PC-9 (cell line): ENCODE measurements around the gene GABRG3. TPM values are rescaled to one million over a fixed set of nuclear protein-coding genes. Genes with fewer than 3 reads are reported as not detected.

ENCODE experiments used
- BruUV-seq: library from RNA; stranded (reverse); fragments of 400-500 nt; replicated peaks from 2 replicates; lab custom pipeline; 2021; lab: Mats Ljungman, UMichigan
- CTCF ChIA-PET: fragments of 300-600 bp; sonication (Branson Sonifier 250); formaldehyde crosslinking; loops from one replicate; lab custom pipeline; 2022; ENCODE audit warnings: antibody characterized with exemption; lab: Charles Lee
- POLR2A ChIA-PET: fragments of 300-600 bp; sonication (Branson Sonifier 250); formaldehyde crosslinking; loops from one replicate; lab custom pipeline; 2022; ENCODE audit warnings: antibody characterized with exemption; ENCODE audit not compliant: unreplicated experiment; lab: Charles Lee
- DNase-seq, 2 experiments: peaks; one replicate each; pipeline versions ENCODE4 v3.0.0 to v3.0.0-alpha.2; 2015 to 2022; ENCODE audit warnings: mixed read lengths in 1 of 2
- H2AFZ ChIP-seq: fragments of 200-600 bp; sonication (generic); 2 replicates; pipeline ENCODE4 v1.8.1; 2017; ENCODE audit warnings: antibody characterized with exemption
- H3F3A ChIP-seq: fragments of 200-600 bp; sonication (generic); 2 replicates; pipeline ENCODE4 v1.8.1; 2017; ENCODE audit warnings: antibody characterized with exemption, mild to moderate bottlenecking, low read depth; ENCODE audit not compliant: insufficient read depth
- H3K27ac ChIP-seq: fragments of 200-600 bp; sonication (generic); 2 replicates; pipeline ENCODE4 v1.6.1; 2016; ENCODE audit warnings: mixed run types
- H3K27me3 ChIP-seq: fragments of 200-600 bp; sonication (generic); 2 replicates; pipeline ENCODE4 v1.6.1; 2016; ENCODE audit warnings: low read depth, mixed run types; ENCODE audit not compliant: insufficient read depth
- H3K36me3 ChIP-seq: fragments of 200-600 bp; sonication (generic); 2 replicates; pipeline ENCODE4 v1.6.1; 2016; ENCODE audit warnings: low read depth, mixed run types
- H3K4me1 ChIP-seq: fragments of 200-600 bp; sonication (generic); replicated peaks from 2 replicates; pipeline ENCODE4 v1.6.1; 2016; ENCODE audit warnings: mixed run types; ENCODE audit not compliant: insufficient read depth
- H3K4me2 ChIP-seq: fragments of 200-600 bp; sonication (generic); 2 replicates; pipeline ENCODE4 v1.6.1; 2017; ENCODE audit warnings: mixed run types
- H3K4me3 ChIP-seq: fragments of 200-600 bp; sonication (generic); 2 replicates; pipeline ENCODE4 v1.6.1; 2016; ENCODE audit warnings: mixed run types
- H3K79me2 ChIP-seq: fragments of 200-600 bp; sonication (generic); 2 replicates; pipeline ENCODE4 v1.6.1; 2017; ENCODE audit warnings: low read depth, mixed run types
- H3K9me2 ChIP-seq: fragments of 200-600 bp; sonication (generic); 2 replicates; pipeline ENCODE4 v1.8.1; 2017; ENCODE audit warnings: mild to moderate bottlenecking; ENCODE audit not compliant: insufficient read depth
- H3K9me3 ChIP-seq: fragments of 200-600 bp; sonication (generic); 2 replicates; pipeline ENCODE4 v1.8.1; 2016; ENCODE audit warnings: low read depth; ENCODE audit not compliant: insufficient read depth
- H4K20me1 ChIP-seq: fragments of 200-600 bp; sonication (generic); 2 replicates; pipeline ENCODE4 v1.8.1; 2017; ENCODE audit not compliant: insufficient read depth
- CTCF ChIP-seq: fragments of 200-600 bp; sonication (generic); conservative IDR thresholded peaks from 2 replicates; pipeline ENCODE4 v1.6.1; 2017; ENCODE audit warnings: mixed run types, antibody characterized with exemption, mild to moderate bottlenecking, moderate library complexity
- EZH2 ChIP-seq: fragments of 200-600 bp; sonication (generic); IDR thresholded peaks from 2 replicates; pipeline ENCODE4 v1.8.0; 2017; ENCODE audit warnings: antibody characterized with exemption, low read depth
- intact Hi-C: fragments of 100-400 bp; cut with micrococcal nuclease; formaldehyde crosslinking; loops from one replicate; pipeline ENCODE4 v1.10.0; 2022; ENCODE audit not compliant: unreplicated experiment
- total RNA-seq: library from RNA; stranded (reverse); gene quantifications from 2 replicates; pipeline ENCODE4 v1.2.3, GENCODE V29; 2021

GABRG3 gene
- total RNA-seq, 1 experiment from 2014 or later, result not detected

DNA sequence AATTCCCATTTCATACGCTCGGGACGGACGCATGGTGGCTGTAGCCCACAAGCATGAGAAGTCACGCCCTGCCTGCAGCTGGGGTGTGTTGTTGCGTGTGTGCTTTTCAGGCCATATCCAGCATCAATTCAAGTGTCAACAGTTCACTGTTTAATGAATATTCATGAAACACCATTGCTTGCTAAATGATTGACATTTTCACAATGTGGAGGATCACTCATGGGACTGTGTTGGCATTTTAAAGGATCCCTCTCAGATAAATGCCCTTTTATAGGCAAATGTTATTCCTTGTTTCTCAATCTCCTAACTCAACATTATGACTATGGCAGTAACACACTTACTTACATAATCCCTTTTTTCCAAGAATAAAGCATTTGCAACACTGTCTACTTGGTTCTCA lies 511.3 kb downstream of the GABRG3 start:
- CTCF ChIA-PET, result no interaction called here
- intact Hi-C loops, result no loop called here
- H3K36me3 ChIP-seq, result no peaks in the 10 kb centered on the region
- H4K20me1 ChIP-seq, result no peaks in the 10 kb centered on the region
- POLR2A ChIA-PET, result no interaction called here
- no peaks in the 10 kb centered on the region for H3F3A ChIP-seq
- H3K27ac ChIP-seq, result no peak overlapping the region
- no peak overlapping the region for H3K4me2 ChIP-seq
- no peaks in the 10 kb centered on the region for H3K27me3 ChIP-seq
- no peak overlapping the region for H3K4me3 ChIP-seq
- no peaks in the 10 kb centered on the region for H3K4me1 ChIP-seq
- H2AFZ ChIP-seq, result no peak overlapping the region
- TF ChIP-seq CTCF (no peak), EZH2 (no peak)
- no peaks in the 10 kb centered on the region for H3K9me3 ChIP-seq
- no TSS peak for BruUV-seq
- no peaks in the 10 kb centered on the region for H3K9me2 ChIP-seq
- no peak for DNase-seq
- H3K79me2 ChIP-seq, result no peaks in the 10 kb centered on the region

DNA sequence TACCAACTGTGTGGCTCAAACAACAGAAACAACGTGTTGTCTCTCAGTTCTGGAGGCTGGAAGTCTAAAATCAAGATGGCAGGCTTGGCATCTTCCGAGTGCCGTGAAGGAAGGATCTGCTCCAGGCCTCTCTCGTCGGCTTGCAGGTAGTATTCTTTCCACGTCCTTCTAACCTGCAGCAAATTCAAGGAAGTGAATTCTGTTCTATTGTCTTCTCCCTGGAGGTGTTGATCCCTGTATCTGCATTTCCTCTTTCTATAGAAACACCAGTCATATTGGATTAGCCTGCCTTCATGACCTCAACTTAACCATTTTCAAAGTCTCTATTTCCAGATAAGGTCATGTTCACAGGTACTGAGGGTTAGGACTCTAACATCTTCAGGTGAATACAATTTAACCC lies 512.1 kb downstream of the GABRG3 start:
- H3K36me3 ChIP-seq, result no peaks in the 10 kb centered on the region
- H3K9me3 ChIP-seq, result no peaks in the 10 kb centered on the region
- intact Hi-C loops, result no loop called here
- CTCF ChIA-PET, result no interaction called here
- H2AFZ ChIP-seq, result no peak overlapping the region
- no peak overlapping the region for H3K4me3 ChIP-seq
- no peaks in the 10 kb centered on the region for H3K27me3 ChIP-seq
- no peak overlapping the region for H3K27ac ChIP-seq
- no peaks in the 10 kb centered on the region for H3K9me2 ChIP-seq
- POLR2A ChIA-PET, result no interaction called here
- H3K79me2 ChIP-seq, result no peaks in the 10 kb centered on the region
- H3K4me2 ChIP-seq, result no peak overlapping the region
- no TSS peak for BruUV-seq
- DNase-seq, result no peak
- H3K4me1 ChIP-seq, result no peaks in the 10 kb centered on the region
- TF ChIP-seq EZH2, result no peak
- no peak for TF ChIP-seq CTCF
- no peaks in the 10 kb centered on the region for H3F3A ChIP-seq
- no peaks in the 10 kb centered on the region for H4K20me1 ChIP-seq

DNA sequence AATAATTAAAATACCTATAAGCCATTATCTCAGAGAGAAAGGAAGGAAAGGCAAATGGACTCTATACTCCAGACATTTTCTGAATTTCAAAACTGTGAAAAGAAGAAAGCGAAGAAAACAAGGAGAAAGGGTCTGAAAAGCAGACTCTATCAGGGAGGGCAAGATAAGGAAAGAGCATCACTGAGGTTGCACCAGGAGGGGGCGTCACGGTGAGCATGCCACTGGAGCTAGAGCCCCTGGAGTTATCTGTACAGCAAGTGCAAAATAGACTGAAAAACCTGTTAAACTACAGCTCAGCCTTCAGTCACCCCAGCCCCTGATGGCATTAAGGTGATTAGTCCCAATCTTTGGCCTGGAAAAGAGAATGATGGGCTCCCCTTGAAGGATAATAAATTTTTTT lies 514.3 kb downstream of the GABRG3 start:
- BruUV-seq, result no TSS peak

More for the DNA sequence above, 514.3 kb downstream of the GABRG3 start:
- Histone ChIP-seq H3K27ac (no peak overlapping the region), H3K4me1 (no peaks in the 10 kb centered on the region), H3K36me3 (no peaks in the 10 kb centered on the region), H3K27me3 (no peaks in the 10 kb centered on the region), H3K4me2 (no peak overlapping the region), H2AFZ (no peak overlapping the region), H3K4me3 (no peak overlapping the region), H3F3A (no peaks in the 10 kb centered on the region), H3K79me2 (no peaks in the 10 kb centered on the region), H3K9me2 (no peaks in the 10 kb centered on the region), H3K9me3 (no peaks in the 10 kb centered on the region), H4K20me1 (no peaks in the 10 kb centered on the region)
- ChIA-PET POLR2A (no interaction called here), CTCF (no interaction called here)
- TF ChIP-seq CTCF, result no peak
- no peak for TF ChIP-seq EZH2
- no peak for DNase-seq
- intact Hi-C loops, result no loop called here
